Fibroblast of pulmonary artery (primary cell): ENCODE measurements around the gene NYNRIN.
A peak's percentile ranks its signal among the peaks of the same experiment; 100 is the strongest.

ENCODE experiments used
- DNase-seq: peaks from one replicate; pipeline ENCODE4 v3.0.0-alpha.2; 2010; ENCODE audit warnings: low read depth
- H3K4me3 ChIP-seq: replicated peaks from 2 replicates; pipeline ENCODE4 v1.5.1; 2011; ENCODE audit warnings: low read depth, mild to moderate bottlenecking, control low read depth, low read length, moderate library complexity
- TF ChIP-seq, protein P1 (sequence below): IDR thresholded peaks from 2 replicates; pipeline ENCODE4 v1.5.1; 2011; ENCODE audit warnings: mild to moderate bottlenecking, control low read depth, low read length, inconsistent platforms; ENCODE audit errors: missing control alignments

The NYNRIN gene

DNA sequence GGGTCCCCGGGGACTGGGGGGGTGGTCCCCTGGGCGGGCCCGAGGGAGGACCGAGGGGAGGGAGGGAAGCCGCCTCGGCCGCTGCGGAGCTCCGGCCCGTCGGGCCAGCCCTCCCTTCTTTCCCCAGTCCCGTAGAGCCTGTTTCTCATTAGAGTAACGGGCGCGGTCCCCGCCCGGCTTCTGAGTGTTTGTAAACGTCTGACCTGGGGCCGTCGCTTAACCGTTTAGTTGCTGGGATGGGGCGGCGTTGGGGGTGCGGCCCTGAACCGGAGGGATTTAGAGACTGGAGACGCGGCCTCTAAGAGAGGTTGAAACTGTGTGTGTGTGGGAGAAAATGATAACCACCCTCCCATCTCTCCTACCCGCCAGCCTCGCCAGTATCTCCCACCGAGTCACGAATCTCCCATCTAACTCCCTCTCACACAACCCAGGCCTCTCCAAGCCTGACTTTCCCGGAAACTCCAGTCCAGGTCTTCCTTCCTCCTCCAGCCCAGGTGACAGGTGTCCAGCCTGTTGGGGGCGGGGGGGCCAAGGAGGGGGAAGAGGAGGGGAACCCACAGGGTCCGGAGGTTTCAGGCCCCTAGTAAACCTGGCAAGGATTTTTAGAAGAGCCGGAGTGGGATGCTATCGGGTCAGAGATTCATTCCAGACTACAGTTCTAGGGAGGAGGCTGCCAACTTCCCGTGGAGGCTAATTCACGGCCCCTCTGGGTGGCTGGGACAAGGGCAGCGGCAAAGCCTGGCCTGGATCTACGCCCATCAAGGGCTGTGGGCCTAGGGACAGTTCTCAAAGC is 31.9 kb upstream of the NYNRIN start:
- TF ChIP-seq, protein P1, sequence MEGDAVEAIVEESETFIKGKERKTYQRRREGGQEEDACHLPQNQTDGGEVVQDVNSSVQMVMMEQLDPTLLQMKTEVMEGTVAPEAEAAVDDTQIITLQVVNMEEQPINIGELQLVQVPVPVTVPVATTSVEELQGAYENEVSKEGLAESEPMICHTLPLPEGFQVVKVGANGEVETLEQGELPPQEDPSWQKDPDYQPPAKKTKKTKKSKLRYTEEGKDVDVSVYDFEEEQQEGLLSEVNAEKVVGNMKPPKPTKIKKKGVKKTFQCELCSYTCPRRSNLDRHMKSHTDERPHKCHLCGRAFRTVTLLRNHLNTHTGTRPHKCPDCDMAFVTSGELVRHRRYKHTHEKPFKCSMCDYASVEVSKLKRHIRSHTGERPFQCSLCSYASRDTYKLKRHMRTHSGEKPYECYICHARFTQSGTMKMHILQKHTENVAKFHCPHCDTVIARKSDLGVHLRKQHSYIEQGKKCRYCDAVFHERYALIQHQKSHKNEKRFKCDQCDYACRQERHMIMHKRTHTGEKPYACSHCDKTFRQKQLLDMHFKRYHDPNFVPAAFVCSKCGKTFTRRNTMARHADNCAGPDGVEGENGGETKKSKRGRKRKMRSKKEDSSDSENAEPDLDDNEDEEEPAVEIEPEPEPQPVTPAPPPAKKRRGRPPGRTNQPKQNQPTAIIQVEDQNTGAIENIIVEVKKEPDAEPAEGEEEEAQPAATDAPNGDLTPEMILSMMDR = no peak
- H3K4me3 ChIP-seq = peak overlapping the region; percentile 94
- DNase-seq = peak; percentile 96

DNA sequence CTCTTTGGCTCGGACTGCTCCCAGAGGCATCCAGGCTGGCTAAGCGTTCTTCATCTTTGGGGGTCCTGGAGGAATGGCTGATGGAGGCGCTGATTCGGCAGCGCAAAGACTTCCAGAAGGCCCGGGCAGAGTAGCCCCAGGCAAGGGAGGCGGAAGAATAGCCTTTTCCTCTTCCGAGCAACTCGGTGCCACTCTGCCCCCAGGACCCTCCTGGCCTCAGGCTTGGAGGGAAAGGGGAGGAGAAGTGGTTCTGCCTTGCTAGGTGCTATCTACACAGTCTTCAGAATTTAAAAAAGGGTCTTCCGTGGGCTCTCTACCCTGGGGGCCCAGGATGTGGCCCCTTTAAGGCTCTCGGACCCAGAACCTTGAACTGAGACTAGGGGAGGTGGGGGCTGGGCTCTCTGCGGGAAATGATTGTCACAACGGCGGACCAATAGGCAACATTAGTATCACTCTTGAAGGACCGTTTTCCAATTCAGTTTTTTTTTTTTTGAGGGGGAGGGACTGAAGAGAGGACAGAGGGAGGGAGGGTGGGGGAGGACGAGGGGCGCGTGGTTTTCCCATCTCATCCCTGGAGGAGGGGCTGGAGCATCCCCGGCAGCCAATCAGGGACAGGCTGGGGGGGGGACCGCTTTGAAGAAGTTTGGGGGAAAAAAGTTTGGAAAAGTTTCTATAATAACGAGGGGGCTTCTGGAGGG is 31.1 kb upstream of the NYNRIN start, which contains the start of gene NFATC4:
TSS of gene NFATC4 (plus strand) at position 671 of the 698 bp plus-strand sequence. CDS start 157 bp downstream, outside the sequence.
- TF ChIP-seq, protein P1 = no peak
- peak; percentile 99 for DNase-seq
- peak within 1 kb of the TSS; percentile 94 for H3K4me3 ChIP-seq

DNA sequence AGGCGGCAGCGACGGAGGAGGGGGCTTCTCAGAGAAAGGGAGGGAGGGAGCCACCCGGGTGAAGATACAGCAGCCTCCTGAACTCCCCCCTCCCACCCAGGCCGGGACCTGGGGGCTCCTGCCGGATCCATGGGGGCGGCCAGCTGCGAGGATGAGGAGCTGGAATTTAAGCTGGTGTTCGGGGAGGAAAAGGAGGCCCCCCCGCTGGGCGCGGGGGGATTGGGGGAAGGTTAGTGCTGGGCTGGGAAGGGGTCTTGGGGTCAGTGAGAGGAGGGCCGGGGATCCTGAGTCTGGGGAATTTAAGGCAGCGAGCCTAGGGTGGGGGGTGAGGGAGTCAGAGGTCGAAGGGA is 30.6 kb upstream of the NYNRIN start:
- no peak for DNase-seq
- TF ChIP-seq, protein P1 = no peak
- H3K4me3 ChIP-seq = peak overlapping the region; percentile 94

DNA sequence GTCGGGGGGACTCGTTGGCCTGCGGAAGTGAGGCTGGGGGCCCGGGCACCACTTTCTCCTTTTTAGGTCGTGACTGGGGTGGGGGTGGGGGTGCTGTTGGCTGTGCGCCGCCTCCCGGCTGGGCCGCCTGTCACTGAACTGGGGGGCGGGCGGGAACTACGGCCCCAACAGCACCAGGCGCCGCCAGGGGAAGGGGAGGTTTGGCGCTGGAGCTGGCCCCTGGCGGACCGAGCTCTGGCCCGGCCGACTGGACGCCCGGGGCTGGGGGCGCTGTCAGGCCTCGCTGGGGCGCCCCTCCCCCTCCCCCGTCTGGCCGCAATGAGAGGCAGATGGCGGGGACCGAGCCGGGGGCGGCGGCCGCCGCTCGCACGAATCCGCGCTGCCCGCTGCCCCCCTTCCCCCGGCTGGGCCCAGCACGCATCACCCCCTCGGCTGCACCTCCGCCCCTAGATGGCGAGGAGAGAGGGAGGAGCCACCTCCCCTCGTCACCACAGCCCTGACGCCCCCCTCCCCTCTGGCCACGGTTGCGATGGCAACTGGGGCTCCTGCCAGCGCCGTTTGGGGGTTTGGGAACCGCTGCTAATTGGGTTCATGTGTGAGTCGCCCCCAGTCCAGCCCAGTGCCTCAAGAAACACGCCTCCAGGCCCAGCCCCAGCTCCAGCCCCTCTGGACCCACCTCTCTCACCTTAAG is 30.1 kb upstream of the NYNRIN start:
- TF ChIP-seq, protein P1 = no peak
- peak; percentile 62 for DNase-seq
- H3K4me3 ChIP-seq = peak overlapping the region; percentile 94

DNA sequence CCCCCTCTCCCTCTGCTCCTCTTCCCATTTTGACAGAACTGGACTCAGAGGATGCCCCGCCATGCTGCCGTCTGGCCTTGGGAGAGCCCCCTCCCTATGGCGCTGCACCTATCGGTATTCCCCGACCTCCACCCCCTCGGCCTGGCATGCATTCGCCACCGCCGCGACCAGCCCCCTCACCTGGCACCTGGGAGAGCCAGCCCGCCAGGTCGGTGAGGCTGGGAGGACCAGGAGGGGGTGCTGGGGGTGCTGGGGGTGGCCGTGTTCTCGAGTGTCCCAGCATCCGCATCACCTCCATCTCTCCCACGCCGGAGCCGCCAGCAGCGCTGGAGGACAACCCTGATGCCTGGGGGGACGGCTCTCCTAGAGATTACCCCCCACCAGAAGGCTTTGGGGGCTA is 29.3 kb upstream of the NYNRIN start:
- no peak for DNase-seq
- H3K4me3 ChIP-seq = peak overlapping the region; percentile 94
- TF ChIP-seq, protein P1 = no peak

DNA sequence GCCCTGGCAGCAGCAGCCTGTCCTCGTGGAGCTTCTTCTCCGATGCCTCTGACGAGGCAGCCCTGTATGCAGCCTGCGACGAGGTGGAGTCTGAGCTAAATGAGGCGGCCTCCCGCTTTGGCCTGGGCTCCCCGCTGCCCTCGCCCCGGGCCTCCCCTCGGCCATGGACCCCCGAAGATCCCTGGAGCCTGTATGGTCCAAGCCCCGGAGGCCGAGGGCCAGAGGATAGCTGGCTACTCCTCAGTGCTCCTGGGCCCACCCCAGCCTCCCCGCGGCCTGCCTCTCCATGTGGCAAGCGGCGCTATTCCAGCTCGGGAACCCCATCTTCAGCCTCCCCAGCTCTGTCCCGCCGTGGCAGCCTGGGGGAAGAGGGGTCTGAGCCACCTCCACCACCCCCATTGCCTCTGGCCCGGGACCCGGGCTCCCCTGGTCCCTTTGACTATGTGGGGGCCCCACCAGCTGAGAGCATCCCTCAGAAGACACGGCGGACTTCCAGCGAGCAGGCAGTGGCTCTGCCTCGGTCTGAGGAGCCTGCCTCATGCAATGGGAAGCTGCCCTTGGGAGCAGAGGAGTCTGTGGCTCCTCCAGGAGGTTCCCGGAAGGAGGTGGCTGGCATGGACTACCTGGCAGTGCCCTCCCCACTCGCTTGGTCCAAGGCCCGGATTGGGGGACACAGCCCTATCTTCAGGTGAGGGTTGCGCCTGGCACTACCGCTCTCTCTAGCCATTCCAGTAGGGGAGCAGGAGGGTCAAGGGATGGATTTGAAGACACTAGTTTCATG is 28.7 kb upstream of the NYNRIN start:
- TF ChIP-seq, protein P1 = no peak
- DNase-seq = no peak
- H3K4me3 ChIP-seq = no peak overlapping the region
